CD4-positive, alpha-beta T cell treated with Interleukin-17A for 1 hour (primary cell): ENCODE data around the gene CPZ.
"Not testable (repeated sequence)": the region's sequence is repeated elsewhere in the genome, so short reads cannot be mapped to it uniquely, and the experiment has no call there.

ENCODE experiments used
- DNase-seq: peaks from one replicate; pipeline ENCODE4 v3.0.0-alpha.2; 2020

The CPZ gene

GRCh38 chr4:8557151-8558076, 35.2 kb upstream of the CPZ start:
- DNase-seq, result no peak

- no peak for DNase-seq
Measured at GRCh38 chr4:8558080-8558960, 34.2 kb upstream of the CPZ start.

- no peak for DNase-seq
Measured at GRCh38 chr4:8559011-8559410, 33.6 kb upstream of the CPZ start.

GRCh38 chr4:8559524-8560264, 32.9 kb upstream of the CPZ start:
- no peak for DNase-seq

GRCh38 chr4:8560265-8561047, 32.1 kb upstream of the CPZ start:
- no peak for DNase-seq

- DNase-seq, result no peak
Measured at GRCh38 chr4:8564595-8564994, 28.0 kb upstream of the CPZ start.

- DNase-seq, result no peak
Measured at GRCh38 chr4:8568068-8568668, 24.4 kb upstream of the CPZ start.

GRCh38 chr4:8570201-8570600, 22.4 kb upstream of the CPZ start:
- no peak for DNase-seq

GRCh38 chr4:8571702-8572685, 20.6 kb upstream of the CPZ start:
- DNase-seq, result no peak

- no peak for DNase-seq
Measured at GRCh38 chr4:8573266-8573665, 19.3 kb upstream of the CPZ start.

- no peak for DNase-seq
Measured at GRCh38 chr4:8574796-8575370, 17.7 kb upstream of the CPZ start.

- no peak for DNase-seq
Measured at GRCh38 chr4:8575457-8575856, 17.1 kb upstream of the CPZ start.

- not testable (repeated sequence) for DNase-seq
Measured at GRCh38 chr4:8576591-8576990, 16.0 kb upstream of the CPZ start.

GRCh38 chr4:8577046-8577445, 15.5 kb upstream of the CPZ start:
- no peak for DNase-seq

- no peak for DNase-seq
Measured at GRCh38 chr4:8577972-8578371, 14.6 kb upstream of the CPZ start.

- no peak for DNase-seq
Measured at GRCh38 chr4:8578717-8579116, 13.8 kb upstream of the CPZ start.

- DNase-seq, result no peak
Measured at GRCh38 chr4:8579526-8580320, 12.8 kb upstream of the CPZ start.

- no peak for DNase-seq
Measured at GRCh38 chr4:8580321-8581093, 12.1 kb upstream of the CPZ start, which contains the start of gene GPR78. GPR78 (plus strand) TSS chr4:8580392; CDS start chr4:8580983, 591 bp downstream.
